NCI-H82 (cell line): ENCODE measurements around the gene GCH1.
"Not testable (repeated sequence)": the region's sequence is repeated elsewhere in the genome, so short reads cannot be mapped to it uniquely, and the experiment has no call there.

Source experiments
- DNase-seq: peaks from one replicate; lab custom pipeline; 2025; lab: John Stamatoyannopoulos, UW

GCH1 gene, protein sequence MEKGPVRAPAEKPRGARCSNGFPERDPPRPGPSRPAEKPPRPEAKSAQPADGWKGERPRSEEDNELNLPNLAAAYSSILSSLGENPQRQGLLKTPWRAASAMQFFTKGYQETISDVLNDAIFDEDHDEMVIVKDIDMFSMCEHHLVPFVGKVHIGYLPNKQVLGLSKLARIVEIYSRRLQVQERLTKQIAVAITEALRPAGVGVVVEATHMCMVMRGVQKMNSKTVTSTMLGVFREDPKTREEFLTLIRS

DNA sequence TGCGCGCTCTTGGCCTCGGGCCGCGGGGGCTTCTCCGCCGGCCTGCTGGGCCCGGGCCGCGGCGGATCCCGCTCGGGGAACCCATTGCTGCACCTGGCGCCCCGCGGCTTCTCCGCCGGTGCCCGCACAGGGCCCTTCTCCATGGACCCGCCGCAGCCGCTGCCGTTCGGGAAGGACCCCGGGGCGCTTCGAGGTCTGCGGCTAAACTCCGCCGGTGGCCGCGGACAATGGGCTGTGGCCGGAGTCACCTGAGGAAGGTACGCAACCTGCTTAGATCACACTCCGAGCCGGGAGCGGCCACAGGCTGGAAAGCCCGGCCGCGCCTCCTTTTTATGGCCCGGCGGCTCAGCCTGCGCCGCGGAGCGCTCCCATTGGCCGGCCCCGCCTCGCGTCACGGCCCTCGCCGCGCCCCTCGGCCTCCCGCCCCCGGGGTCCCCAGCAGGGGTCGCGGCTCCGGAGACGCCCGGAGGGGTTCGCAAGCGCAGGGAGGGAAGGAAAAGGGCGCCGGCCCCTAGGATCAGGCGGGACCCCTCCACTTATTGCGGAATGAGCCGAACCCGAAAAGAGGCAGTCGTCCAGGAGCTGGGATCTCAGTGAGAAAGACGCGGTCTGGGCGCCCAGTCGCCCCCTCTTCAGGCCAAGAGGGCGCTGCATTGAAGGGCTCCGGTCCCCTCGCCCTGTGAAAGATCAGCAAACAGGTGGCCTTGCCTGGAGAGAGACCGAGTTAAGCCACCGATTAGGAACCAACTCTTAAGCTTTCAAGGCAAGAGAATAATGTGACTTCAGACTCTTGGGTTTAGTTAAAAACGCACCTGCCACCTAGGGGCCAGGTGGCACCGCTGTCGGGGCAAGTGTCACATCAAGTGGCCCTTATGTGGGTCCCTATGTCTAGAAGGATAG lies at the start of gene GCH1:
TSS of gene GCH1 (minus strand) at position 306 of the 900 bp plus-strand sequence. CDS start at position 143, 163 bp downstream.
- peak; percentile 83 for DNase-seq

DNA sequence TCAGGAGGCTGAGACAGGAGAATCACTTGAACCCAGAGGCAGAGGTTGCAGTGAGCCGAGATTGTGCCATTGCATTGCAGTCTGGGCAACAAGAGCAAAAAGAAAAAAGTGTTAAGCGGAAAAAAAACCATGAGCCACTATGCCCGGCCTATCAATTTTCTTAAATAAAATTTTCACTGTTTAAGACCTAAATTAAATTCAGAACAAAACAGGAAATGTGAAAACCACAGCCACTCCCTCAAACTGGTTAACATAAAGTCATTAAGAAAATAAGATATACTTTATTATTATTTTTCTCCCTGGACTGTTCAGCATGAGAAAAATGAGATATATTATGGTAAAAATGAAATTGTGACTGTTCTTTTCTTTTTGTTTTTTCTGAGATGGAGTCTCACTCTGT lies 44.6 kb upstream of the GCH1 start:
- DNase-seq: no peak

DNA sequence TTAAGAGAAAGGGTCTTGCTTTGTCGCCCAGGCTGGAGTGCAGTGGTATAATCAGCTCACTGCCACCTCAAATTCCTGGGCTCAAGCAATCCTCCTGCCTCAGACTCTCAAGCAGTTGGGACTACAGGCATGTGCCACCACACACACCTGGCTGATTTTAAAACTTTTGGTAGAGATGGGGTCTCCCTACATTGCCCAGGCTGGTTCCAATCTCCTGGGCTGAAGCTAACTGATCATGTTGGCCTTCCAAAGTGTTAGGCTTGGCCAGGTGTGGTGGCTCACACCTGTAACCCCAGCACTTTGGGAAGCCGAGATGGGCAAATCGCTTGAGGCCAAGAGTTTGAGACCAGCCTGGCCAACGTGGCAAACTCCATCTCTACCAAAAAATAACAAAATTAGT lies 43.9 kb upstream of the GCH1 start:
- DNase-seq: no peak

DNA sequence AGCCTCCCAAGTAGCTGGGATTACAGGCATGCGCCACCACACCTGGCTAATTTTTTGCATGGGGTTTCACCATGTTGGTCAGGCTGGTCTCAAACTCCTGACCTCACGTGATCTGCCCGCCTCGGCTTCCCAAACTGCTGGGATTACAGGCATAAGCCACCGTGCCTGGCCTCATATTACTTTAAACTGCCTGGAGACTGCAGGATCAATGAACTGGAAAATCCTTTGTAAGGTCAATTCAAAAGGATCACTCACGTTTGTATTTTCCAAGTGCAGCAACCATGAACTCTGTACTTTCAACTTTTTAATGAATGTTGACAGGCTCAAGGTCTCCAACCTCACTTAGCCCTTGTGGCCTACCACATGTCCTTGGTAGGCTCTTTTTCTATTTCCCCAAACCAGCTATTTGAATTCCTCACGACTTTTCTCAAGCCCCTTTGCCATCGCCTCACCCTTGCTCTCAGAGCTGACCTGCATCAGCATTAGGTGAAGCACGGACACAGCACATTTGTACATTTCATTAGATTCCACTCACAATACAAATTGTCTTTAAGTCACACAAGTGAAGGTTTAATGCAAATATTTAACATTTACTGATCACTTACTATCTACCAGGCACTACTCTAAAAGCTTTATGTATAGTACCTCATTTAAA lies 42.2 kb upstream of the GCH1 start:
- no peak for DNase-seq

DNA sequence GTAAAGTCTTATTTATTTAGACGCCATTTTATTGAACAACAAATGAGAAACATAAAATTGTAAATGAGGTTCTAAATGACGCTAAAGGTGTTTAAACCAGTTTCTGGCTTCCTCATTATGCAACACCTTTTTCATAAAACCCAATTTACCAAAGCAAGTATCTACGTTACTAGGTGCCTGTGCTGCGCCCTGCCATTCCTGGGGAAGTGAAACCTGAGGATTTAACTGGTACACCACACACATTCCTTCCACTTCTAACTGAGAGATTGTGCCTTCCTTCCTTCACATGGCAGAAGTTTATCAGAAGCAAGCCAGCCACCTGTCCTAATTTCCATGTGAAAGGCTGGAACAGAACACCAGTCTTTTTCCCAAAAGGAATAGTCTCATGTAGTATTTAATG lies 40.3 kb upstream of the GCH1 start:
- no peak for DNase-seq

DNA sequence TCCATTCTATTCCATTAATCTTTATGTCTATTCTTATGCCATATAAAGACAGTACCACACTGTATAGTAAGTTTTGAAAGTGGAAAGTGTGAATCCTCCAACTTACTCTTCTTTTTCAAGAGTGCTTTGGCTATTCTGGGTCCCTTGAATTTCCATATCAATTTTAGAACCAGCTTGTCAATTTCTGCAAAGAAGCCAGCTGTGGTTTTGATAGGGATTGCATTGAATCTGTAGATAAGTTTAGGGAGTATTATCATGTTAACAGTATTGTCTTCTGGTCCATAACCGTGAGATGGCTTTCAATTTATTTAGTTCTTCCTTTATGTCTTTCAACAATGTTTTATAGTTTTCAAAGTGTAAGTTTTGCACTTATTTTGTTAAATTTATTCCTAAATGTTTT lies 34.2 kb upstream of the GCH1 start:
- DNase-seq: no peak

DNA sequence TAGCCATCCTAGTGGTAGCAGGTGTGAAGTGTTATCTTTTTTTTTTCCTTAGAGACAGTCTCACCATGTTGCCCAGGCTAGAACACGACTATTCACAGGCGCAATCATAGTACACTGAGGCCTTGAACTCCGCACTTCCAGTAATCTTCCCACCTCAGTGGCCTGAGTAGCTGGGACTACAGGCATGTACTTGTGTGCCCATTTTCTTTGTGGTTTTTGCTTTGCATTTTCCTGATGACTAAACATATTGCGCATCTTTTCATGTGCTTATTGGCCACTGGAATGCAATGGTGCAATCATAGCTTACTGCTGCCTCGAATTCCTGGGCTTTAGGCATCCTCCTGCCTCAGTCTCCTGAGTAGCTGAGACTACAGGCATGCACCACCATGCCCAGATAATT lies 33.3 kb upstream of the GCH1 start:
- no peak for DNase-seq

DNA sequence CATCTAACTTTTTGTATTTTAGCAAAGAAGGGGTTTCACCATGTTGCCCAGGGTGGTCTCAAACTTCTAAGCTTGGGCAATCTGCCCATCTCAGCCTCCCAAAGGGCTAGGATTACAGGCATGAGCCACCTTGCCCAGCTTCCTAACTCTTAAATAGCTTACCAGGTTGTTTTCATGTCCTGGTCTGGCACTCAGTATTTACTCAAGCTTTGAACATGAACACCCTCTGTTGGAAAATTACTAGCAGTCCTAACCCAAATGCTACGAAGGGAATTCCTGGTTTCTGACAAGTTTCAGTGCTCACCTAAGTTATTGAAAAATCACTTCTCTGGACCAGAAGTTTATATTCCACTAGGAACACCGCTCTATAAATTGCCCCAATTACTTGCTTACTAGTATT lies 32.5 kb upstream of the GCH1 start:
- DNase-seq: no peak

DNA sequence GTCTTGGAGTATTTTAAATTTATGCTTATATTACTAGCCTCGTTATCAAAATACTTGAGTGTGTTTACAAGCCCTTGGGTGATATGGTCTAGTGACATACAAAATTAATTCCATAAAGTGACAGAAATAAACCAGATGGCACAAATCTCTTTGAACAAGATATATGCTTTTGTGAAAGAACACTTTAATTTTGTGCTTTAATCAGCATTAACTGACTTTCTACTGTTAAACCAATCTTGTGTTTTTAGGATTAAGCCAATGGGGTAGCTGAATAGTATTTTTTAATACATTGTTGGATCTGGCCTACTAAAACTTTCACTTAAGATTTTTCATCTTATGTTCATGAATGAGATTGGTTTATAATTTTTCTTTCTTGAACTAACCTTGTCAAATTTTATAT lies 30.4 kb upstream of the GCH1 start:
- DNase-seq: no peak

DNA sequence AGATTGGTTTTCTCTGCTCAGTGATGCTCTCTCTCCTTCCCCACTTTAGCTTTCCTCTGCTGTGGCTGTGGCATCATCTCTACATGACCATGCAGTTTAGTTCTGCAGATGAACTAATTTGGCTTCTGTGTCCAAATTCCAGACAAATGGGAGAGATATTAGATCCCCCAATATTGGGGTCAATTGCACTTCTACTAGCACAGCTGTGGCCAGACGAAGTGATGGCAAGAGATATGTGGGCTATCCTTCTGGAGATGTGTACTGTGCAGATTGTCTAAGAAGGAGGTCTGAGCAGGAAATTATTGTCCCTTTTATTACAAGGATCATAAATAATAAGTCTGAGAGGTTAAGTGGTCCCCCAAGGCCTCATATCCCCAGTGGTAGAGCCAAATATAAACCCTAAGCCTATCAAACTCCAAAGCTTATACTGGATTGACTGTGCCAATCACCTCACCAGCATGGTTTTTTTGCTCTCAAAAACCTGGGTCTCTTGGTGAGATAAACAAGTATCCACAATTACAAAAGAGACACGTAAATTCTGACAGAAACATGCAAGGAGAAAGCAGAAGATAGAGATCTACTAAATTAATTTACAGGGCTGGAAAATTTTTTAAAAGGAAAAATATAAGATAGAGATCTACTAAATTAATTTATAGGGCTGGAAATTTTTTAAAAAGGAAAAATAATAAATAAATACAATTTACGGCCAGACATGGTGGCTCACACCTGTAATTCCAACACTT lies 29.1 kb upstream of the GCH1 start:
- no peak for DNase-seq

DNA sequence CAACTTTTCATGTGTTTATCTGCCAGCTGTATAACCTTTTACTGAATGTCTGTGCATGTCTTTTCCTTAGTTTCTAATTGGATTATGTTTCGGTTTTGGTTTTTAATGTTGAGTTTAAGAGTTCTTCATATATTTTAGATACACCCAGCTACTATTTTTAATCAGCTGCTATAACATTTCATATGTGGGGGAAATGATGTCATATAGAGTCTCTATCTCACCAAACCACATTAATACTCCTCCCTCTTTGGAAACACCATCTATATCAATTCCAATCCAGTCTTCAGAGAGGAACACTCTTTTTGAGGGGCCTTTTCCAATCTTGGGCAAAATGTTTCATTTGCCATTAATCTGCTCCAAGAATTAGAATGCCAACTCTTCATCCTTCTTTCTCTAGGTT lies 28.5 kb upstream of the GCH1 start:
- no peak for DNase-seq

DNA sequence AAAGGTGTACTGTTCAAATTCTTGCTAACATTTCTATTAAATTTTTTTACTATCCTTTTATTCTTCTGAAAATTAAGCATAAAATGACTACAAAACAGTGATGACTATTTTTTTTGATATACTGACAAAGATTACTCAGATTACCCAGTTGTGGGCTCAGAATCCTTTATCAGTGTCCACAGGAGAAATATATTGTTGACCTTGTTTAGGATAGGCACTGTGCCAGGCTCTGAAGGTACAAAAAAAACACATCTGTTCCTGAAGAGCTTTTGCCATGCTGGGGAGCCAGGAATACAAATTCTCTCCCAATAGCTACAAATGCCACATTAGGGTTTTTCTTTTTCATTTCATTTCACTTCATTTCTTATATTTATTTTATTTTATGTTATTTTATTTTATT lies 26.9 kb upstream of the GCH1 start:
- no peak for DNase-seq

DNA sequence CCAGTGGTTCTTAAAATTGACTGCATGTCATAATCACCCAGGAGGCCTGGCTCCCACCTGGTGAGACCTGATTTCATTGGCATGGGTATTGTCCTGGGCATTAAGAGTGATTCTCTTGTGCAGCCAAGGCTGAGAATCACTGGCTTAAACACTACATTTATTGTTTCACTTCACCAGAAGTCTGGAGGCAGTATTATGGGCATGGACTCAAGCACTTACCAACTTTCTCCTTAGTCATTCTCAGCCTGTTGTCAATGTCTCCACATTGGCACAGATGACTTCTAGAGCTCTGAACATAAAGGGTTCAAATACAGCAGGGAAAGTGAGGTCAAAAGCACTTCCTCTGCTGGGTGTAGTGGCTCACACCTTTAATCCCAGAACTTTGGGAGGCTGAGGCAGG lies 25.6 kb upstream of the GCH1 start:
- no peak for DNase-seq

DNA sequence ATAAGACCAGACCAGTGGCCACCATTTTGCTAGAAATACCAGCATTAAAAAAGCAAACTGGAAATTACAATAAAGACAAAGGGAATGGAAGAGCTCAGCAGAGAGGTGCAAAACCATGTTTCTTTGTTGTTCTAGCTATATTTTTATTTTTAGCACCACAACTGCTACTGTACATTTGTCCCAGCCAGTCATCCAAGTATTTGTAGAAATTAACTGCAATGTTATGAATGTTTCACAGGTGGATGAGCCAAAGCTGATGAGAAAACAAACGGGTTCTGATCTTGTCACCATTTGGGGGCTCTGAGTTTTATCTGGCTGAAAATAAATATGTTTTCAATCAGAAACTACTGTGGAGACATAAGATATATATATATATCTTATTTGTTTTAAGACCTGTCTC lies 24.9 kb upstream of the GCH1 start:
- no peak for DNase-seq

DNA sequence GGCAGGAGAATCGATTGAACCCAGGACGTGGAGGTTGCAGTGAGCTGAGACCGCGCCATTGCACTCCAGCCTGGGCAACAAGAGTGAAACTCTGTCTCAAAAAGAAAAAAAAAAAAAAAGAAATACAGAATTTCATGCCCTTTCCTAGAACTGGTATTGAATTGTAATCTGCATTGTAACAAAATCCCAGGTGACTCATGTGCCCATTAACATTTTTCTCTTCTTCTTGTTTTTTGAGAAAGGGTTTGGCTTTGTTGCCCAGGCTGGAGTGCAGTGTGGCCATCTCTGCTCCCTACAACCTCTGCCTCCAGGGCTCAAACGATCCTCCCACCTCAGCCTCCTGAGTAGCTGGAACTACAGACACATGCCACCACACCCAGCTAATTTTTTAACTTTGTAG lies 23.9 kb upstream of the GCH1 start:
- DNase-seq: not testable (repeated sequence)

DNA sequence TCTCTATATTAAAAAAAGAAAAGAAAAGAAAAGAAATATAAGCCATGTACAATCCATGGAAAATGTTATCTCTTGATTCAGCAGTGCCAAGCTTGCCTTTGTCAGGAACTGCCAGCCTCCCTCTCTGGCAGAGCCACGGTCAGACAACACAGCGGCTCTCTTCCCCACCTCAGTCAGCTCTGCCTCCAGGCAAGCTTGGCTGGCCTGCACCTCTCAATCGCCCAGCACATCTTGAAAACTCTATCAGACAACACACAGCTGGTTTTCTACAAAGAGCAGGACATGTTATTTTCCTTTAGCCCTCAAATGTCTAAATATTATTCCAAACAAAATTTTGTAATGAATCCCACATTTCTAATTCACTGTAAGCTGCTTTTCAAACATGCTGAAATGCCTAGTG lies 20.0 kb upstream of the GCH1 start:
- no peak for DNase-seq

DNA sequence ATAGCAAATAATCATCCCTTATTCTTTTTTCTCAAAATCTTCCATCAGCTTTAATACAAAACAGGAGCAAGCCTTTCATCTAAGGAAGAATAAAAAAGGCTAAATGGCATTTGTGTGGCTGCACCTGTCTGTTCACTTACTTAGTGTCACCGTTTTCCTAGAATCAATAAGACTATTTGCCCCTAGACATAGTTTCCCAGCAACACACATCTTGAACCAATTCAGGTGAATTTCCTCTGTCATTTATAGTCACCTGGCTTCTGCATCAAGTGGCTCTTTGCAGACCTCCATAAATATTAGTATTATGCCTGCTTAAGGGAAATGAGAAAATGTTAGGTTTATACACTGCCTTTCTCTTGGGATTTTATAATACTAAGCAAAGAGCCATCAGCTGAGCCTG lies 17.4 kb upstream of the GCH1 start:
- DNase-seq: no peak

DNA sequence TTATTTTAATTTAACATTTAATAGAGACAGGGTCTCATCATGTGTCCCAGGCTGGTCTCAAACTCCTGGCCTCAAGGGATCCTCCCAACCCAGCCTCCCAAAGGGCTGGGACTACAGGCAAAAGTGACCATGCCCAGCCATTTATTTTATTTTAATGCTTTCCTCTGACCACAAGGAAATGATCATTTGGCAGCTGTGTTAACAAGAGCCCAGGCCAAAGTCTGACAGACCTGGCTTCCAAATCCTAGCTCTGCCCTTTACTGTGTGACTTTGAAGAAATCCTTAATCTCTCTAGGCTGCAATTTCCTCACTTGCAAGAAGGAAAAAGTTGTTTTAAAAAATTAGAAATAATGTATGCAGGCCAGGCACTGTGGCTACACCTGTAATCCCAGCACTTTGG lies 16.7 kb upstream of the GCH1 start:
- no peak for DNase-seq

DNA sequence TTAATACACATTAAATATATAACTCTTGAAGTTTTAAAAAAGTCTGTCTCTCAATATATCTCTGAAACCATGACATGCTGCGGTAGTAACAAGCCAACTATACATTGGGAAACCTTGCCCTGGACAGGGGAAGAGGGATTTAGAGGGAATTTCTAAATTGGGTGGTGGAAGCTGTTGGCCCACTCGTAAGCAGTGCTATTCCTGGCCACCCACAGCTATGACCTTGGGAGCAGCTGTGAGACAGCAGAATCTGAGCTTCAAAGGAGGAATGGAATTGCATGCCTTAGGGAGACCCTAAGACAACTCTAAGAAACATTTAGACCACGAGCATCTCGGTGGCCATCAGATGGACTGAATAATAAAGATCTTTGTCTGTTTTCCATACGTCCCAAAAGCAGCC lies 15.8 kb upstream of the GCH1 start:
- DNase-seq: no peak

DNA sequence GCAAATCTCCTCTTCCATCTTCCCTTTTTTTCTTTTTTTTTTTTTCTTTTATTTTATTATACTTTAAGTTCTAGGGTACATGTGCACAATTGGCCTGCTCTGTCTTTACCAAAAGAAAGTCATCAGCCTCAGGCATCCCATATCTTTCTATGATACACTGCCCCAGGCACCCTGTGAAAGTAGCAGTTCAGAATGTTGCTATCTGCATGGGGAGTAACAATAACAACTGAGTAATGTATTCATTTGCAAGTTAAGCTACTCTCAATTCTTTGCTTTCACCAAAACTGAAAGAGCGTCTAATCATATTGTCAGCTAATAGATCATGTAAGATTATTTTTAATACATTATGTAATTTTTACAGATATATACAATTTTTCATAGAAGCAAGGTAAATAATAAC lies 13.5 kb upstream of the GCH1 start:
- no peak for DNase-seq

DNA sequence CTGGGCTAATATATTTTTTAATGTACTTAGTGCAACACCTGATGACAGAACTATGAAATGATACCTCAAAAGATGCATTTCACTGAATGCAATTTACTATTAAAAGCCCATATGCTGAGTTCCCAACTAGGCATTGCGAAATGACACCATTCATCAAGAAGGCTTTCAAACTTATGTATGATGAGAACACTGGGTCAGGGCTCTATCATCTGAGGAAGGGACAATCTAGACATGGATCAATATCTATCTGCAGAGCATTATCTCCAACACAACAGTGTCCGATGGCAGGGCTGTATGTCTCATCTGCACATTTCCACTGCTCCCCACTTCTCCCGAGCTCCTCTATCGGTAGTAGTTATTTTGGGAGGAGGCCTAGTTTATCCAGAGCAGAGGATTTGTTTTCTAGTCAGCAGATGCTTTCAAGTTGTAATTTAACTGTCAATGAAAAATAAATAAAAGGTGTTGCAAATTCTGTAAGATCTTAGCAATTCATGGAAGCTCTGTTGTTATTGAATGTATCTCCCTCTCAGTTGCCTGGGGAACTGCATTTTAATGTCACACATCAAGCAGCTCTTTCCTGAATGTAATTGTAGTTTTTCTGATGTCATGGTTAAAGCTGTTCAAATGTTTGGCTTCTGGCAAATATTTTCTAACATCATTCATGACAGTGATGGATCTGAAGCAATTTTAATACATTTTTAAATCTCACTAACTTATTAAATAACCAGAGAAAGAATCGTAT lies 7.4 kb upstream of the GCH1 start:
- DNase-seq: no peak

DNA sequence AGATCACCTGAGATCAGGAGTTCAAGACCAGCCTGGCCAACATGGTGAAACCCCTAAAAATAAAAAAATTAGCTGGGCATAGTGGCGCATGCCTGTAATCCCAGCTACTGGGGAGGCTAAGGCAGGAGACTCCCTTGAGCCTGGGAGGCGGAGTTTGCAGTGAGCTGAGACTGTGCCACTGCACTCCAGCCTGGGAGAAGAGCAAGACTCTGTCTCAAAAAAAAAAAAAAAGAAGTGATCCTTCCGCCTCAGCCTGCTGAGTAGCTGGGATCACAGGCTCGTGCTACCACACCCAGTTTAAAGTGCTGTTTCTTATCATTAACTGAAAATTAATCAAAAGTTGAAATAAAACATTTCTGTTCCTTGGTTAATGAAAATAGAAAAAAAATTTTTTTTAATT lies 6.3 kb upstream of the GCH1 start:
- not testable (repeated sequence) for DNase-seq
